Suppressor macrophage (primary cell): ENCODE data around the gene YPEL3.
"Not testable (repeated sequence)": the region's sequence is repeated elsewhere in the genome, so short reads cannot be mapped to it uniquely, and the experiment has no call there.

Experiments
- DNase-seq, 4 experiments: peaks; one replicate each; pipeline ENCODE4 v3.0.0-alpha.2; 2020 to 2022
- total RNA-seq, 17 experiments: gene quantifications; one replicate each; lab custom pipeline; 2026; ENCODE audit warnings: mixed read lengths in 6 of 17, inconsistent platforms in 3 of 17; lab: John Stamatoyannopoulos, UW

YPEL3 gene
- 0.07 to 13.7 (median 2.1) reads per million in 17 experiments for total RNA-seq

GRCh38 chr16:30096105-30096861 is at the start of gene YPEL3:
Gene YPEL3 (minus strand): TSS chr16:30096213. CDS start chr16:30095482, 731 bp downstream.
- DNase-seq = peak; percentile 72 to 93 (median 86)

GRCh38 chr16:30145657-30146056 is 49.6 kb upstream of the YPEL3 start:
- DNase-seq = no peak

- no peak for DNase-seq
These were observed 48.9 kb upstream of the YPEL3 start for GRCh38 chr16:30144917-30145316.

GRCh38 chr16:30144017-30144416 is 48.0 kb upstream of the YPEL3 start:
- no peak for DNase-seq

GRCh38 chr16:30143347-30143702 is 47.3 kb upstream of the YPEL3 start:
- DNase-seq = no peak

- DNase-seq = peak; percentile 54 to 76 (median 73)
These were observed 46.8 kb upstream of the YPEL3 start for GRCh38 chr16:30142672-30143346.

GRCh38 chr16:30141750-30142149 is 45.7 kb upstream of the YPEL3 start:
- DNase-seq = no peak

- peak; percentile 20 to 54 (median 41) for DNase-seq
These were observed 43.8 kb upstream of the YPEL3 start for GRCh38 chr16:30139583-30140481.

GRCh38 chr16:30137897-30138296 is 41.9 kb upstream of the YPEL3 start:
- no peak for DNase-seq

- DNase-seq = peak; percentile 63 to 90 (median 81)
These were observed 41.1 kb upstream of the YPEL3 start for GRCh38 chr16:30136971-30137605.

GRCh38 chr16:30132591-30132990 is 36.6 kb upstream of the YPEL3 start:
- DNase-seq = no peak

DNA sequence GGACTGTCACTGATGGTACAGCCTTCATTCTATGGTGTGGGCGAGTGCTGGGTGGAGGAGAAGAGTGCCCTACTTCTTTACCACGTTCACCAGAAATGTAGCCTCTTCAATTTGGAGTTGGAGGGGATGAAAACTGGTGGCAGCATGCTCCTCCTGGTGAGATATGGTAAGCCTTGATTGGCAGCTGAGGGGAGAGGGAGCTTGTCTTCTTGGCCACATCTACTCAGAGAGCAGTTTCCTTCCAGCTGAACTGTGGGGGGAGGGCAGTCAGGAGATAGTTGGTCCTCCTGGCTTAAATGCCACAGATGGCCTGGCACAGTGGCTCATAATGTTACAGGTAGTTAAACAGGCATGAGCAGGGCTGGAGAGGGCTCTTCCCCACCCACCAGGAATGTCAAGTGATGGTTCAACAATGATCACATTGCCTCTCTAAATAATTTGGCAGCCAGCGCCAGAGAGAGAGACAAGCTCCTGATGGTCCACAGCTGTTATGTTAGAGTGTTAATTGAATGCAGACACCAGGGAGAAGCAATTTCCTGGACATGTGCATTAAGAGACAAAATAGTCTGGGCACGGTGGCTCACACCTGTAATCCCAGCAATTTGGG is 36.0 kb upstream of the YPEL3 start:
- no peak for DNase-seq

DNA sequence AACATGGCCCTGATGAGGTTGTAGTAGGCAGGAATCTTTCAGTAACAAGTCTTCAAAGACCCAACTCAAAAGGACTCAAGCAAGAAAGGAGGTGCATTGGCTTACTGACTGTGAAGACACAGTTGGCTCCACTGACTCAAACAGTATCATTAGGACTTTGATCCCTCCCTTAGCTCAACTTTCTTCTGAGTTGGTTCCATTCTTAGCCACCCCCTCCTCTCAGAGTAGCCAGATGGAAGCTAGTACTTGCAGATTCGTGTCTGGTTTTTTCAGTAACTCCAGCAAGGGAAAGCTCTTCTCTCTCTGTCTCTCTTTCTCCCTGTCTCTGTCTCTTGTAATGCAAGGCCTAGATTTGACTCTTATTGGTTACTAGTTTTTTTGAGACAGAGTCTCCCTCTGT is 32.0 kb upstream of the YPEL3 start:
- no peak for DNase-seq

- DNase-seq = not testable (repeated sequence)
These were observed 29.7 kb upstream of the YPEL3 start for GRCh38 chr16:30125690-30126089.

DNA sequence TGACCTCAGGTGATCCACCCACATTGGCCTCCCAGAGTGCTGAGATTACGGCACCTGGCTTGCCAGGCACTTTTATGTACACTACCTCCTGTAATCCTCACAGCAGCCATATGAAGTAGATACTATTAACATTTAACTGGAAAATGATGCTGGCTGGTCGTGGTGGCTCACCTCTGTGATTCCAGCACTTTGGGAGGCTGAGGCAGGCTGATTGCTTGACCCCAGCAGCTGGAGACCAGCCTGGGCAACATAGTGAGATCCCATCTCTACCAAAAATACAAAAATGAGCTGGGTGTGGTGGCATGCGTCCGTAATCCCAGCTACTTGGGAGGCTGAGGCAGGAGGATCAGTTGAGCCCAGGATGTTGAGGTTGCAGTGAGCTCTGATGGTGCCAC is 29.0 kb upstream of the YPEL3 start:
- DNase-seq = no peak

DNA sequence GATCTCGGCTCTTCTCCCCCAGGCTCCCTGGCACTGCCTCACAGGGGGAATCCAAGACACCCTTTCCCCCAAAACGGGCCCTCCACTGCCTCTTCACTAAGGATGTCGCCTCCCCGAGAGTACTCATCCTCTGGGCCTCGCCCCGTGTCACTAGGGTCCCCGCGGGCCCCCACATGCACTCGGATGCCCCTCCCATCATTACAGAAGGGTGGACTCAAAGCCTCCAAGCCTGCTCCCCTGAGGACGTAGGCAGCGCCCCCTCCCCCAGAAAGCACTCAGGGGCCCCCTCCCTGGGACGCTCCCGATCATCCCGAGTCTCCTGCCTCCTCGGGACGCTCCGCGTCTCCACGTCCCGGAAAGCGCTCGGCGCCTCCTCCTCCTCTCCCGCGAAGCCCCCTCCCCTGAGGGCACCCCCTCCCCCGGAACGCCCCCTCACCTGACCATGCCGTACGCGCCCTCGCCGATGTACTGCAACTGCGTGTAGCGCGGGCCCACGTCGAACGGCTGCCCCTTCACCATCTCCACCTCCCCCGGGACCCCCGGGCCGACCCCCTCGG is 26.7 kb upstream of the YPEL3 start:
- DNase-seq = peak in 2 of 4 experiments; percentile 7 to 17

- DNase-seq = peak in 3 of 4 experiments; percentile 26 to 56 (median 45)
These were observed 25.9 kb upstream of the YPEL3 start for GRCh38 chr16:30121741-30122571.

DNA sequence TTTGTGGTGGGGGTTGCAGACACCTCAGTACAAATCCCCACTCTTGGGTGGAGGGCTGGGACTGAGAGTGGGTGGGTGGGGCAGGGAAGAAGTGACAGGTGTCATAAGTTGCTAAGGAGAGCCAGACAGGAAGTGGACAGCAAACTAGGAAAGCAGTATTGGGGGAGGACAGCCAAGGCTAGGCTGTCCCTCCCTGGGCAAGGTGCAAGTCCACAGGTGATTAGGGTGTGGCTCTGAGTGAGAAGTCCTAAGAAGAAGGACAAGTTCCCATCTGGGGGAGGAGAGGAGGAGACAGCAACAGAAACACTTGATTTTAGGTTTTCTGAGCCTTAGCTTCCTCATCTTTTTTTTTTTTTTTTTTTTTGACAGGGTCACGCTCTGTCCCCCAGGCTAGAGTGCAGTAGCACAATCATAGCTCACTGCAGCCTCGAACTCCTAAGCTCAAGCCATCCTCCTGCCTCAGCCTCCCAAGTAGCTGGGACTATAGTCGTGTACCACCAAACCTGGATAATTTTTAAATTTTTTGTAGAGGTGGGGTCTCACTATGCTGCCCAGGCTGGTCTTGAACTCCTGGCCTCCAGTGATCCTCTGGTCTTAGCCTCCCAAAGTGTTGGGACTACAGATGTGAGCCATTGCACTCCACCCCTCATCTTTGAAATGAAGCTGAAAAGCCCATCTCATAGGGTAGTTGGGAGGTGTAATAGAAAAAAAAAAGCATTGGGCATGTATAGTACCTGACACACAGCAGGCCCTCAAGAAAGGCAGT is 24.5 kb upstream of the YPEL3 start:
- DNase-seq = no peak

DNA sequence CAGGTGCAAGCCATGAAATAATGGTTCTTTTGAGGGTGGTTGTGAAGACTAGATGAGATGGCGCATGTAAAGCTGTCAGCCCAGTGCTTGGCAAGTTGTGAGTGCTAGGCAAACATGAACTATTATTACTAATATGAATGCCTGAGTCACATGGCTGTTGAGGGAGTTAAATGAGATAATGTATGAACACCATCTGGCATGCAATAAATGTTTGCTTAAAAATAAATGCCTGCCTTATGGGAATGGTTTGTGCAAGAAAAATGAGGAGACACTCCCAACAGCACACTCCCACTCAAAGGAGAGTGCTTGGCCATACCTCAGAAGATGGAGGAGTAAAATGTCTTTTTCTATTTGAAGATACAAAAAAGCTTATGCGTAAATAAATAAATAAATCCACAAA is 23.4 kb upstream of the YPEL3 start:
- no peak for DNase-seq

- no peak for DNase-seq
These were observed 21.8 kb upstream of the YPEL3 start for GRCh38 chr16:30117768-30118167.
